Right lung (tissue), 5 donors: ENCODE results near the gene TCF4. TPM values are rescaled to one million over a fixed set of nuclear protein-coding genes. Genes with fewer than 3 reads are reported as not detected.

Experiments
- DNase-seq, 2 donors: peaks; one replicate each; pipeline ENCODE4 v3.0.0-alpha.2; 2013
- polyA plus RNA-seq, 5 donors: library from polyadenylated mRNA; unstranded; fragments of 120-200 nt; gene quantifications; one replicate each; pipeline versions ENCODE4 v1.2.1 to v1.2.3, GENCODE V29; 2013; ENCODE audit warnings: inconsistent platforms in 1 of 5, low replicate concordance in 1 of 5; ENCODE audit not compliant: insufficient read length in 5 of 5, insufficient read depth in 1 of 5

Gene TCF4
- polyA plus RNA-seq, 5 donors = 69.0 to 163 (median 139) TPM

GRCh38 chr18:55395799-55396198 lies 192.2 kb downstream of the TCF4 start:
- DNase-seq = no peak

- no peak for DNase-seq
Observed at GRCh38 chr18:55390898-55391297, 197.1 kb downstream of the TCF4 start.

- peak in 1 of 2 donors; percentile 42 for DNase-seq
Observed at GRCh38 chr18:55387139-55387984, 200.6 kb downstream of the TCF4 start.

GRCh38 chr18:55386545-55386944 lies 201.4 kb downstream of the TCF4 start:
- DNase-seq = no peak

- no peak for DNase-seq
Observed at GRCh38 chr18:55385770-55386169, 202.2 kb downstream of the TCF4 start.

GRCh38 chr18:55384551-55385275 lies 203.3 kb downstream of the TCF4 start:
- DNase-seq = no peak

GRCh38 chr18:55384115-55384514 lies 203.9 kb downstream of the TCF4 start:
- DNase-seq = no peak

- no peak for DNase-seq
Observed at GRCh38 chr18:55382277-55382805, 205.7 kb downstream of the TCF4 start.

GRCh38 chr18:55381277-55381676 lies 206.7 kb downstream of the TCF4 start:
- no peak for DNase-seq

GRCh38 chr18:55380589-55380988 lies 207.4 kb downstream of the TCF4 start:
- no peak for DNase-seq

GRCh38 chr18:55376387-55376786 lies 211.6 kb downstream of the TCF4 start:
- no peak for DNase-seq

- DNase-seq = no peak
Observed at GRCh38 chr18:55375930-55376329, 212.1 kb downstream of the TCF4 start.

- no peak for DNase-seq
Observed at GRCh38 chr18:55374741-55375140, 213.3 kb downstream of the TCF4 start.

GRCh38 chr18:55372209-55372608 lies 215.8 kb downstream of the TCF4 start:
- DNase-seq = no peak

GRCh38 chr18:55370936-55371335 lies 217.1 kb downstream of the TCF4 start:
- no peak for DNase-seq

- no peak for DNase-seq
Observed at GRCh38 chr18:55369346-55369745, 218.6 kb downstream of the TCF4 start.

GRCh38 chr18:55365342-55365741 lies 222.7 kb downstream of the TCF4 start:
- DNase-seq = no peak

GRCh38 chr18:55362303-55362702 lies 225.7 kb downstream of the TCF4 start:
- DNase-seq = no peak

- DNase-seq = no peak
Observed at GRCh38 chr18:55361492-55362250, 226.3 kb downstream of the TCF4 start.

- no peak for DNase-seq
Observed at GRCh38 chr18:55360061-55360460, 227.9 kb downstream of the TCF4 start.

GRCh38 chr18:55356815-55357214 lies 231.2 kb downstream of the TCF4 start:
- no peak for DNase-seq

- DNase-seq = no peak
Observed at GRCh38 chr18:55355223-55355622, 232.8 kb downstream of the TCF4 start.
